Spleen (tissue), 7 donors: Measurements from ENCODE around the gene HGD.
"Not testable (repeated sequence)": the region's sequence is repeated elsewhere in the genome, so short reads cannot be mapped to it uniquely, and the experiment has no call there.

Experiments used
- POLR2A ChIP-seq, 3 donors: fragments of 450-650 bp; IDR thresholded peaks; one replicate each; pipeline ENCODE4 v1.5.1; 2017; ENCODE audit warnings: antibody characterized with exemption in 3 of 3, mild to moderate bottlenecking in 1 of 3
- POLR2AphosphoS5 ChIP-seq, 3 donors: sonication (generic); formaldehyde crosslinking; IDR thresholded peaks; one replicate each; pipeline ENCODE4 v1.5.1; 2017; ENCODE audit warnings: antibody characterized with exemption in 3 of 3
- TF ChIP-seq, protein P1 (sequence below), 11 experiments: fragments of 200-600 bp in 7 of 11; fragments of 450-650 bp in 4 of 11; sonication (generic) in 4 of 11; IDR thresholded peaks in 8 of 11; conservative IDR thresholded peaks in 3 of 11; 1 replicate in 7 of 11; 2 replicates in 4 of 11; pipeline versions ENCODE4 v1.4.0 to v1.8.0; 2016 to 2021; ENCODE audit warnings: antibody characterized with exemption in 11 of 11, inconsistent platforms in 4 of 11, mild to moderate bottlenecking in 1 of 11
- donor health status: DM: no; HTN: no; CAD: no; lungs with moderate emphysema.
- donor health status: DM: no; HTN: no; CAD: no.
- donor health status: DM: no; HTN: no; CAD: no.

DNA sequence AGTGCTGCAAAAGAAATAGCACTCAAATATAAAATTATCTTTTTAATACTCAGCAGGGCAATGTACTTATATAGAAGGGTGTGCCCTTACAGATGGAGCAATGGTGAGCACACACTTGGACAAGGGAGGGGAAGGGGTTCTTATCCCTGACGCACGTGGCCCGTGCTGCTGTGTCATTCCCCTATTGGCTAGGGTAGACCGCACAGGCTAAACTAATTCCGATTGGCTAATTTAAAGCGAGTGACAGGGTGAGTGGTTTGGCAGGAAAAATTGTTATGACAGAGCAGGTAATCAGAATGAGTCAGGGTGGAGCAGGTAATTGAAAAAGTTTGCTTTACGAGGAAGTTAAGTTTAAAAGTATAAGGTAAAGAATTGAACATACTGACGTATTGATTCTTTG, 65.3 kb downstream of the HGD start:
- TF ChIP-seq POLR2A, POLR2AphosphoS5 (IDR thresholded peaks at IDR 0.05): not testable (repeated sequence)
- TF ChIP-seq, protein P1, sequence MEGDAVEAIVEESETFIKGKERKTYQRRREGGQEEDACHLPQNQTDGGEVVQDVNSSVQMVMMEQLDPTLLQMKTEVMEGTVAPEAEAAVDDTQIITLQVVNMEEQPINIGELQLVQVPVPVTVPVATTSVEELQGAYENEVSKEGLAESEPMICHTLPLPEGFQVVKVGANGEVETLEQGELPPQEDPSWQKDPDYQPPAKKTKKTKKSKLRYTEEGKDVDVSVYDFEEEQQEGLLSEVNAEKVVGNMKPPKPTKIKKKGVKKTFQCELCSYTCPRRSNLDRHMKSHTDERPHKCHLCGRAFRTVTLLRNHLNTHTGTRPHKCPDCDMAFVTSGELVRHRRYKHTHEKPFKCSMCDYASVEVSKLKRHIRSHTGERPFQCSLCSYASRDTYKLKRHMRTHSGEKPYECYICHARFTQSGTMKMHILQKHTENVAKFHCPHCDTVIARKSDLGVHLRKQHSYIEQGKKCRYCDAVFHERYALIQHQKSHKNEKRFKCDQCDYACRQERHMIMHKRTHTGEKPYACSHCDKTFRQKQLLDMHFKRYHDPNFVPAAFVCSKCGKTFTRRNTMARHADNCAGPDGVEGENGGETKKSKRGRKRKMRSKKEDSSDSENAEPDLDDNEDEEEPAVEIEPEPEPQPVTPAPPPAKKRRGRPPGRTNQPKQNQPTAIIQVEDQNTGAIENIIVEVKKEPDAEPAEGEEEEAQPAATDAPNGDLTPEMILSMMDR (IDR thresholded peaks at IDR 0.05 in 8 of 11, conservative IDR thresholded peaks at IDR 0.05 in 3 of 11) = not testable (repeated sequence)
